Raji (cell line): ENCODE results near the gene CEP41.

Source experiments
- POLR2A ChIP-seq: IDR thresholded peaks from 2 replicates; pipeline ENCODE4 v1.6.1; 2011; ENCODE audit warnings: low read depth, low read length, control low read depth; ENCODE audit not compliant: insufficient read depth

CEP41 gene

DNA sequence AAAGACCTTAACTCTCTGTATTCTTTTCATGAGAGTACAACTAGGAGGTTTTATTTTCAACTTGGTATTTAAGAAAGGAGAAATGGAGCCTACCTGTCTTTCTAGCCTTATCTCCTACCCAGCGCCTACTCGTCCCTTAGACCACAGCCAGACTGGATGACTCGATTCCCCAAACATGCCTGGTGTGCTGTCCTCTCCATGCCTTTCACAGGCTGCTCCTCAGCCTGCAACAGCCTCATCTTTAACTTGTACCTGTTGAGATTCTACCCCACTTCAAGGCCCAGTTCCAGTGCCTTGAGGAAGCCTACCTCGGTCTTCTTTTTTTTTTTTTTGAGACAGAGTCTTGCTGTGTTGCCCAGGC lies 31.1 kb downstream of the CEP41 start:
- no peak for TF ChIP-seq POLR2A

DNA sequence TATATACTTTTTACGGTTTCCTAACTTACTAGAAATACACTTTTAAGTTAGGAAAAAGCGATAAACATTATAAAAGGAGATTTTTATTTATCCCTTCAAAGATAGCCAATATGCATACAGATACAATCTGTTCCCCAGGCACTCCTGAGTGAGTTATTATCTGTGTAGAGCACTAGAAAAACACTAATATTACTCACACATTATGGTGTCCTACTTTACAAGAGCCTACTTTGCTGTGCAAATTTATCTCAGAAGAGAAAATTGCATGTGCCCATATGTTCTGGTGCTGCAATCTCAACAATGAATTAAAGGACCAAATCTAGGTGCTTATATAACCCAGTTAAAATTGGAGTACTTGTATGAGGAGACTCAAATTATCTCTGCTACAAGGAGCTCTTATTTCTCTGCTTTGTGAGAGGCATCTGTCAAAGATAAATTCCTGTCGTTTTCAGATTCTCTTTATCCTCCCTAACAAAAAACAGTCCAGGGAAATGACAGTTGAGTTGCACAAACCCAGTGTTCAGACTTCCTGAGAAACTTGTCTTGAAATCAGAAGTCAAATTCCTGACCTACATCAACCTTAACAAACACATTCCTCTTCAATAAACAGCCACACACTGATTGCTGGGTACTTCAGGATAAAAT lies 31.6 kb downstream of the CEP41 start:
- TF ChIP-seq POLR2A, result no peak

DNA sequence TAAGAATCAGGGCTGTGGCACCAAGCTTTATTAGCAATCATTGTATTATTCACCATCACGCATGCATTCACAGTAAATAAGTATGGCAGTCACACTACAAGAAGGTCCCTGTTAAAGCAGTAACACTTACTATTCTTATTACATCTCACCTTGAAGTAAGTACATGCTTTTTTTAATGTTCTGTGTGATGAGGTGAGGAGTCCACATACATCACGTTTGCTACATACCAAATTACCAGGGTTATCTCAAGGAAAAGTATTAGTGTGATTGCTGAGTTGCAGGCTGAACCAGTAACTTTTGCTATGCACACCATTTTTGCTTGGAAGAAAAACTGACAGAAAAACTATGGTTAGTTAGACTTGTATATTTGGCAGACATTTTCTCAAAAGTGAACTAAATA lies 35.8 kb downstream of the CEP41 start:
- no peak for TF ChIP-seq POLR2A

DNA sequence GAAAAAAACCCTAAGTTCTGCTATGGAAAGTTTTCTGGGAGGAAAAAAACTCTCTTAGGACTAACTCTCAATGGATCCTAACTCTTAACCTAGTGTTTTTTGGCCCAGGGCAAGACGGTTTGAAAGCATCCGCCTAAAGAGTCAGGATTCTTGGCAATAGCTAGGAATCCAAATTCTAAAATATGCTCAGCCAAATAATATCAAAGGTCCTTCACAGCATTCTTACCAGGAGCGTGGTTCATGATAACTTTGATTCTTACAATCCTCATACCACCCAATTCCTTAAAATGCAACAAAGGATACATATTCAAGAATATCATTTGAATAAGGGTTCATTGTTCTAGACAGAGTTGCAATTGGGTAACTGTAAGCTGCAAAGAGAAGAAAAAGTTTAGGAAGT lies 39.2 kb downstream of the CEP41 start:
- no peak for TF ChIP-seq POLR2A

GRCh38 chr7:130401101-130401500 lies 39.7 kb downstream of the CEP41 start:
- TF ChIP-seq POLR2A, result no peak

- no peak for TF ChIP-seq POLR2A
Observed at GRCh38 chr7:130400120-130400572, 40.7 kb downstream of the CEP41 start.

GRCh38 chr7:130398526-130399090 lies 42.2 kb downstream of the CEP41 start:
- TF ChIP-seq POLR2A, result no peak

- TF ChIP-seq POLR2A, result no peak
Observed at GRCh38 chr7:130397758-130398073, 43.1 kb downstream of the CEP41 start.

- TF ChIP-seq POLR2A, result no peak
Observed at GRCh38 chr7:130397051-130397757, 43.6 kb downstream of the CEP41 start.

- no peak for TF ChIP-seq POLR2A
Observed at GRCh38 chr7:130396109-130396508, 44.7 kb downstream of the CEP41 start.

DNA sequence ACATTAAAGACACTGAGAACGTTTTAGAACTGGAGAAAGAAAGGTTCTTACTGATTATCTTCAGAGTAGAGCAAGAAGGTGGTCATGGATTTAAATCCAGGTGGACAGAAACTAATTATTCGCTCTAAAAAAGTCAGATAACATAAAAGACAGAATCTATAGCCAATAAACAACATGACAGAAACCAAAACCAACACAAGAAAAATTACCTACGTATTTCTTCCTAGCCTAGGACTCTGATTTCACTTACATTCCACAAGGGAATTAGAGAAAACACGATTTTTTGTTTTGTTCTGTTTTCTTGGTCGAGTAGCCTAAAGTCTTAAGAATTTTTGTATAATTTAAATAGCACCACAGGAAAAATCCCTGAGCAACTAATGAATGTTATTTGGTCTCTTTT lies 45.4 kb downstream of the CEP41 start:
- TF ChIP-seq POLR2A, result no peak

DNA sequence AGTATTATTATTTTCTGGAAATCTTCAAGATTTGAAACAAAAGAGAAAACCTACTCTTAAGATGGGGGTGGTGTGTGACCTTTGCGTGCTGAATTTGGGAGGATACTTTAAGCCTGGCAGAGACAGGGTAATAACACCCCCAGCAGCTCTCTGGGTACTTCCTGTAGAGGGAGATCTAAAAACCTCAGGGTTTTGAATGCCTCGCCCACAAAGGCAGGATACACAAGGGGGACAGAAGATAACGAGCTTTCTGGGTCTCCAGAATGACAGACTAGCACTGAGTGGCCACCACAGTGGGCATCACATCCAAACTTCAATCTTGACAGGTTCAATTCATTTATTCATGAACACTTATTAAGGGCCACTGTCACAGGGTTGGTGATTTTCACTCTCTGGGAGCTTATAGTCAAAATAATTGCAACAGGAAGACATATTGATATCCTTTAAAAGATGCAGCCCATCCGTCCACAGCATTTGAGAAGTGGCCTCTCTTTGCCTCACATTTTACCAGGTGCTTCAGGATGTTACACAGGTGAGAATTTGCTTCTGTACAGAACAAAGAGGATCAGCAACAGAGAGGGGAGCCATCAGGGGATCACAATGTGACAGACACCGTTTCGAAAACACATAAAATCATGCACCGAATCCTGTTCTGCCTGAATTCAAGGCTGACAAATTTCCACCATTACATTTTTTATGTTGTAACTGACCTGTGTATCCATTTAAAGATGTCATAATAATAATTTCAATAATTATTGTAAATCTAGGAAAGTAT lies 46.2 kb downstream of the CEP41 start:
- no peak for TF ChIP-seq POLR2A

DNA sequence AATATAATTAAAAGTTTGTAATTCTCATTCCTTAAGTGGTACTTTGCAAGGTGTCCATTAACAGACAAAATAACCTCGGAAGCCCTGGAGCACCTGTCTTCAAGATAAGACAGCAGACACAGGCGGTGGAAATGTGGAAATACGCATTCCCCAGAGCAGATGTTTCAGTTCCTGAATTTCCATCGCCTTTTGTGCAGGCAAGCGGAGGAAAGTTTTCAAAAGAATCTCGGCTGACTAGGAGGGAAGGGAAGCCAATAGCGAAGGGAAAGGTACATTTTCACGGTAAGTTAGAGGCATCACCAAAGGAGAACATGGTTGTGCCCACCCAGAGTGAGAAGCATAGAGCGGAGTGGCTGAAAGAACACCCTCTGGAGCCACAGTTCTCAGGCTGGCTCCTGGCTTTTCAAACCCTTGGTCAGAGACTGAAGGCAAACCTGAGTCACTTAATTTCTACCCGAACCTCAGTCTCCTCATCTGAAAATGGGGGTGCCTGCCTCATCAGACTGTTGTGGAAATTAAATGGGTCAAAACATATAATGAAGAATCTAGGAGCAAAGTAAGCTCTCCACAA lies 46.9 kb downstream of the CEP41 start:
- no peak for TF ChIP-seq POLR2A

DNA sequence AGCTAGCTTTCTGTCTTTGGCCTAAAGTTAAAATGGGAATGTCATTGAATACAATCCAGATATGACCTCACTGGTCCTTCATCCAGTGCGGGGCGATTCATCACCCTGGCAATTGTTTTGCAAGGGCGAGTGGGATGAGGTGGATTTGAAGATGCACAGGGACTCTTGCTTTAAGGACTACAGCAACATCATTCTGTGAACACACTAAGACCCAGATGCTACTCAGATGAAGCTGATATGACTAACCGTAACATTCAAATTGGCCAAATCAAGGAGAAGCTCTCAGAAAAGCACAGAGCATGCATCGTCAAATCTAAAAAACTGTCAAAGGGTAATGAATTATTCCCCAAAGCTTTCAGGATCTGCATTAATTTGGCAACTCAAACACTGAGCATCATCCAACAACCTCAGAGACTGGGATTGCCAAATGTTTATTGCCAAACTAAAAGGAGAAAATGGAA lies 47.7 kb downstream of the CEP41 start:
- no peak for TF ChIP-seq POLR2A

DNA sequence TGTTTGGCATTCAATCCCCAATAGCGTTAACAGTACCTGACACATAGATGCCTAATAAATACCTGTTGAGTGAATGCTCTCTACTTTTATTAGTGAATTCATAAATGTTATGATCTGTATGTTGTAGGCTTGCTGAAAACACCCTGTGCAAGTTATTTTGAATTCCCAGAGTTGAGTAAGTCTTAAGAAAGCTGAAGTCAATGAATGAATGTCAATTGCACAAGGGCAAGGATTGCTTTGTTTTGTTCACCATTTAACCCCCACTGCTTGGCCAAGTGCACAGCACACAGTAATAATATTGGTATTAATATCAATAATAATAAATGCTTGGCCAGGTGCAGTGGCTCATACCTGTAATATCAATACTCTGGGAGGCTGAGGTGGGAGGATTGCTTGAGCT lies 50.3 kb downstream of the CEP41 start:
- no peak for TF ChIP-seq POLR2A
